Esophagus muscularis mucosa (tissue), 4 donors: ENCODE measurements around the gene GSTM2. TPM values are rescaled to one million over a fixed set of nuclear protein-coding genes. Genes with fewer than 3 reads are reported as not detected.

Source experiments
- DNase-seq: peaks from one replicate; pipeline ENCODE4 v3.0.0-alpha.2; 2017; ENCODE audit errors: extremely low spot score
- H3K27ac ChIP-seq, 4 donors: fragments of 200-600 bp; sonication (generic); replicated peaks in 1 of 4; 1 replicate in 3 of 4; 2 replicates in 1 of 4; pipeline ENCODE4 v1.5.1; 2016 to 2019; ENCODE audit warnings: mild to moderate bottlenecking in 1 of 4
- H3K27me3 ChIP-seq, 4 donors: fragments of 200-600 bp; sonication (generic); one replicate each; pipeline versions ENCODE4 v1.5.1 to v1.6.0; 2016 to 2019
- H3K36me3 ChIP-seq, 4 donors: fragments of 200-600 bp; sonication (generic); one replicate each; pipeline ENCODE4 v1.5.1; 2016 to 2019
- H3K4me1 ChIP-seq, 4 donors: fragments of 200-600 bp; sonication (generic); one replicate each; pipeline ENCODE4 v1.5.1; 2016 to 2019
- H3K4me3 ChIP-seq, 4 donors: fragments of 200-600 bp; sonication (generic); 1 replicate in 2 of 4; 2 replicates in 2 of 4; pipeline ENCODE4 v1.5.1; 2016 to 2019; ENCODE audit warnings: mild to moderate bottlenecking in 4 of 4, moderate library complexity in 1 of 4
- H3K9me3 ChIP-seq, 4 donors: fragments of 200-600 bp; sonication (generic); 1 replicate in 3 of 4; 2 replicates in 1 of 4; pipeline ENCODE4 v1.5.1; 2016 to 2019
- CTCF ChIP-seq, 3 experiments: fragments of 200-600 bp in 2 of 3; fragments of 450-650 bp in 1 of 3; sonication (generic) in 2 of 3; IDR thresholded peaks; one replicate each; pipeline ENCODE4 v1.5.1; 2017 to 2019; ENCODE audit warnings: antibody characterized with exemption in 3 of 3, mild to moderate bottlenecking in 2 of 3, moderate library complexity in 1 of 3
- EP300 ChIP-seq: sonication (generic); formaldehyde crosslinking; IDR thresholded peaks from one replicate; pipeline ENCODE4 v1.6.1; 2017; ENCODE audit warnings: antibody characterized with exemption
- POLR2A ChIP-seq: fragments of 450-650 bp; IDR thresholded peaks from one replicate; pipeline ENCODE4 v1.6.1; 2017; ENCODE audit warnings: antibody characterized with exemption, moderate library complexity, mild to moderate bottlenecking, low read depth
- POLR2AphosphoS5 ChIP-seq, 2 donors: sonication (generic); formaldehyde crosslinking; IDR thresholded peaks; one replicate each; pipeline ENCODE4 v1.6.1; 2017; ENCODE audit warnings: antibody characterized with exemption in 2 of 2
- WGBS: methylation state at CpG from one replicate; pipeline ENCODE4 v1.1.5; 2018; 5-methylcytosine and 5-hydroxymethylcytosine counted together
- intact Hi-C: fragments of 100-400 bp; cut with DNase I; formaldehyde crosslinking; loops from one replicate; pipeline ENCODE4 v1.15.1; 2023
- total RNA-seq, 4 donors: library from RNA; depleted of rRNA; stranded (reverse); fragments of >200 nt; gene quantifications; one replicate each; pipeline versions ENCODE4 v1.1.0 to v1.2.1, GENCODE V29; 2016

GSTM2 gene
- total RNA-seq, 4 donors from 2014 or later, result 19.9 to 59.0 (median 39.3) TPM

GRCh38 chr1:109650609-109651008 is 17.2 kb upstream of the GSTM2 start:
- H3K4me3 ChIP-seq, result no peak overlapping the region
- no peaks in the 10 kb centered on the region for H3K27me3 ChIP-seq
- no peak for DNase-seq
- no peaks in the 10 kb centered on the region for H3K9me3 ChIP-seq
- peaks cover 13 to 14% (median 13%) of the 10 kb centered on the region in 4 donors for H3K4me1 ChIP-seq
- WGBS, result 81% methylated on average over 3 of the region's 3 CpGs
- H3K27ac ChIP-seq, result no peak overlapping the region
- TF ChIP-seq POLR2A (no peak), CTCF (IDR thresholded peaks at IDR 0.05) (no peak), EP300 (no peak), POLR2AphosphoS5 (IDR thresholded peaks at IDR 0.05) (no peak)
- H3K36me3 ChIP-seq, result no peaks in the 10 kb centered on the region
- intact Hi-C loops, result loop anchor here (10.0 kb wide), 1 partner anchor 264 kb away; the partner anchor contains the start of gene CSF1

DNA sequence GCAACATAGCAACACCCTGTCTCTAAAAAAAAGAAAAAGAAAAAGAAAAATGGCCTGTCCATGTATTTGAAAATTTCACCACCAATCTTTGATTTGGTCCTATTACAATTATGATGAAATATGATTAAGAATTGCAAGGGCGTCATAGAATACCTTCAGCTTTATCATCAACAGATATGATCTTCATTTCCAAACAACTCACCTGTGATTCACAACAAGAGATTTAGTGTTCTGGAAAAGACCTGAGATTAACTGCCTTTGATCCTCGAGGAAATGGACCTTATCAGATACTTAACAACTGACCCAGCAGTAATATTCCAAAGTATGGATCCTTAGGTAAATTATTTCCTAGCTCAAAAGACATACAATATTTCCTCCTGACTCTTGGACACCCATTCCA is 15.5 kb upstream of the GSTM2 start:
- WGBS, result 92% methylated on average over 2 of the region's 2 CpGs
- no peak for DNase-seq
- Histone ChIP-seq H3K4me3 (no peak overlapping the region), H3K9me3 (no peaks in the 10 kb centered on the region), H3K27ac (no peak overlapping the region), H3K27me3 (no peaks in the 10 kb centered on the region), H3K4me1 (peaks cover 17 to 27% (median 23%) of the 10 kb centered on the region in 4 donors), H3K36me3 (peaks cover 0 to 3% (median 0%) of the 10 kb centered on the region in 4 donors)
- intact Hi-C loops, result loop anchor here (10.0 kb wide), 1 partner anchor 262 kb away; the partner anchor contains the start of gene CSF1
- no peak for TF ChIP-seq POLR2AphosphoS5 (IDR thresholded peaks at IDR 0.05)
- TF ChIP-seq POLR2A, result no peak
- no peak for TF ChIP-seq CTCF (IDR thresholded peaks at IDR 0.05)
- no peak for TF ChIP-seq EP300

DNA sequence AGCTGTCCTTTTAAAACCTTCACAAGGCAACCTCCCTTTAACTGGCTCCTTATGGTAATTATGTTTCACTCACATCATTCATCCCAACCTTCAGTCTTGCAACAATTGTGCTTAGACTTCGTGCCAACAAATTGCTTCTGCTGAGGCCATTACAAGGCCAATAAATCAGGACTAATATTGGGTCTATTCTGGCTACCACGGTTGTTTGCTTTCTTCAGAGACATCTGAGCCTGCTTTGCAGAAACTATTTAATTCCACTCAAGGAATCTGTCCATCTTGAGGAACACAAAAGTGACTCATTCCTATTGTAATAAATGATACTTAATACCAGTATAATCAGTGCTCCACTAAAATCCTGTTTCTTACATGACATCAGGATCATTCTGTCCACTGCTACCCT is 14.6 kb upstream of the GSTM2 start:
- DNase-seq, result peak; percentile 10
- Histone ChIP-seq H3K4me3 (no peak overlapping the region), H3K9me3 (no peaks in the 10 kb centered on the region), H3K27me3 (no peaks in the 10 kb centered on the region), H3K36me3 (peaks cover 0 to 10% (median 4%) of the 10 kb centered on the region in 4 donors), H3K4me1 (peaks cover 17 to 28% (median 23%) of the 10 kb centered on the region in 4 donors), H3K27ac (no peak overlapping the region)
- TF ChIP-seq EP300 (no peak), CTCF (IDR thresholded peaks at IDR 0.05) (no peak), POLR2A (no peak), POLR2AphosphoS5 (IDR thresholded peaks at IDR 0.05) (no peak)
- intact Hi-C loops, result loop anchor here (10.0 kb wide), 1 partner anchor 261 kb away; the partner anchor contains the start of gene CSF1
- WGBS, result 76% methylated on average over 2 of the region's 2 CpGs

DNA sequence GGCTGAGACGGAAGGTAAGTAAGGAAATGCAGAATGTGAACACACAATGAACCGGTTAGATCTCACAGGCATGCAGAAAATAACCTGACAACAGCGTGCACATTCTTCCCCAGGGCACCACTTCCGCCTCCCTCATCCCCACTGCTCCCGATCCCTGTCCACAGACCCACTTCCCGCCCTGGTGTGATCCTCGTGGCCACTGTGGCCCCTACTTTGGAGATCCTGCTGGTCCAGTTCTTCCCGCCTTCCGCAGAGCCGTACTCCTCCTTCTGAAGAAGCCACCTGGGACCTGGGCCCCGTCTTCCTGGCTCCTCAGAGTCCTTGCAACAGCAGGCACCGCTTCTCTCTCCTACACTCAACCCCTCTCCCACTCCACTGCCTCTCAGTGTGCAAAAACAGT is 13.3 kb upstream of the GSTM2 start:
- Histone ChIP-seq H3K9me3 (no peaks in the 10 kb centered on the region), H3K36me3 (peaks cover 0 to 22% (median 10%) of the 10 kb centered on the region in 4 donors), H3K4me1 (peaks cover 17 to 28% (median 23%) of the 10 kb centered on the region in 4 donors), H3K27ac (peak overlapping the region; percentile 84 to 93 (median 88)), H3K27me3 (no peaks in the 10 kb centered on the region), H3K4me3 (no peak overlapping the region)
- intact Hi-C loops, result loop anchor here (10.0 kb wide), 1 partner anchor 260 kb away; the partner anchor contains the start of gene CSF1
- TF ChIP-seq EP300 (no peak), CTCF (IDR thresholded peaks at IDR 0.05) (no peak), POLR2AphosphoS5 (IDR thresholded peaks at IDR 0.05) (no peak), POLR2A (no peak)
- WGBS, result 92% methylated on average over 12 of the region's 12 CpGs
- peak; percentile 24 for DNase-seq
